Smooth muscle cell (in vitro differentiated cells): ENCODE data around the gene POU3F3. TPM values are rescaled to one million over a fixed set of nuclear protein-coding genes. Genes with fewer than 3 reads are reported as not detected.

Experiments used
- DNase-seq: peaks from one replicate; lab custom pipeline; 2025; ENCODE audit not compliant: unreplicated experiment; lab: John Stamatoyannopoulos, UW
- H2AFZ ChIP-seq: fragments of 200-600 bp; sonication (generic); 2 replicates; pipeline ENCODE4 v1.6.0; 2016; ENCODE audit warnings: antibody characterized with exemption, low read depth, mild to moderate bottlenecking
- H3F3A ChIP-seq: fragments of 200-600 bp; sonication (generic); 2 replicates; pipeline ENCODE4 v1.6.0; 2017; ENCODE audit warnings: antibody characterized with exemption, low read depth
- H3K27ac ChIP-seq: fragments of 200-600 bp; sonication (generic); 2 replicates; pipeline ENCODE4 v1.5.1; 2016; ENCODE audit warnings: low read depth, mild to moderate bottlenecking
- H3K27me3 ChIP-seq: fragments of 200-600 bp; sonication (generic); 2 replicates; pipeline ENCODE4 v1.6.1; 2016; ENCODE audit warnings: low read depth, mild to moderate bottlenecking
- H3K36me3 ChIP-seq: fragments of 200-600 bp; sonication (generic); 2 replicates; pipeline ENCODE4 v1.5.1; 2016; ENCODE audit warnings: low read depth
- H3K4me1 ChIP-seq: fragments of 200-600 bp; sonication (generic); 2 replicates; pipeline ENCODE4 v1.5.1; 2016; ENCODE audit warnings: low read depth
- H3K4me2 ChIP-seq: fragments of 200-600 bp; sonication (generic); 2 replicates; pipeline ENCODE4 v1.6.0; 2016; ENCODE audit warnings: mild to moderate bottlenecking
- H3K4me3 ChIP-seq: fragments of 200-600 bp; sonication (generic); 2 replicates; pipeline ENCODE4 v1.5.1; 2016; ENCODE audit warnings: mild to moderate bottlenecking
- H3K79me2 ChIP-seq: fragments of 200-600 bp; sonication (generic); 2 replicates; pipeline ENCODE4 v1.6.0; 2016; ENCODE audit warnings: low read depth, mild to moderate bottlenecking
- H3K9ac ChIP-seq: fragments of 200-600 bp; sonication (generic); 2 replicates; pipeline ENCODE4 v1.6.0; 2016; ENCODE audit warnings: low read depth
- H3K9me3 ChIP-seq: fragments of 200-600 bp; sonication (generic); replicated peaks from 2 replicates; pipeline ENCODE4 v1.5.1; 2016; ENCODE audit warnings: low read depth
- H4K20me1 ChIP-seq: fragments of 200-600 bp; sonication (generic); 2 replicates; pipeline ENCODE4 v1.6.0; 2016; ENCODE audit warnings: low read depth
- CTCF ChIP-seq: fragments of 200-600 bp; sonication (generic); IDR thresholded peaks from 2 replicates; pipeline ENCODE4 v1.5.1; 2017; ENCODE audit warnings: borderline replicate concordance, mild to moderate bottlenecking, antibody characterized with exemption; ENCODE audit not compliant: insufficient read depth, poor library complexity, severe bottlenecking
- WGBS: methylation state at CpG from one replicate; pipeline ENCODE4 v1.1.7; 2016; ENCODE audit warnings: low lambda C conversion rate; 5-methylcytosine and 5-hydroxymethylcytosine counted together
- polyA plus RNA-seq: library from polyadenylated mRNA; unstranded; fragments of >200 nt; fragmentation: Nextera tagmentation; extraction: Ambion mirVana; gene quantifications from 2 replicates; pipeline ENCODE4 v1.2.1, GENCODE V29; 2016
- small RNA-seq: library from RNA; depleted of rRNA; stranded (forward); fragments of <200 nt; gene quantifications from one replicate; pipeline ENCODE3, GENCODE V24; 2014
- total RNA-seq: library from RNA; depleted of rRNA; stranded (reverse); fragments of >200 nt; gene quantifications from 2 replicates; pipeline ENCODE4 v1.2.3, GENCODE V29; 2014

POU3F3 gene
- total and polyA plus RNA-seq, 2 experiments from 2014 or later, result not detected

DNA sequence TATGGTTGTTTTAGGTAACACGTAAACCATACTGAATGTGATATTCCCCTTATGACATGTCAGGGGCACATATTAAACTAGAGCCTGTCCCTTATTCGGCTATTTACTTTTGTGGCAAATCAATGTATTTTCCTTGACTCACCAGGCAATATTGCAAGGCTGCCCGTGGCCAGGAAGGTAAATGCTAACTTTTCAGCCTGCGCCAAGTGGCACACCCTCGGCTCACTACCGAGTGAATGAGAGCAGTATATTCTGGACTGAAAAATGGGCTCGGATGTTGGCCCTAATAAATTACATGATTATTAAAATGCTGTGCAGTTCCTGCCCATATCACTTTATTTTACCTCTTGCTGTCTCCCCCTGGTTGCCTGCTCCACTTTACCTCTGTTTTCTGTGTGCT lies 46.7 kb downstream of the POU3F3 start:
- WGBS, result 79% methylated on average over 7 of the region's 7 CpGs
- H3K4me2 ChIP-seq, result no peak overlapping the region
- no peaks in the 10 kb centered on the region for H3K36me3 ChIP-seq
- no peak overlapping the region for H3K4me3 ChIP-seq
- no peaks in the 10 kb centered on the region for H3K27me3 ChIP-seq
- TF ChIP-seq CTCF, result no peak
- no peaks in the 10 kb centered on the region for H3K4me1 ChIP-seq
- no peaks in the 10 kb centered on the region for H3K79me2 ChIP-seq
- H3K9me3 ChIP-seq, result no peaks in the 10 kb centered on the region
- no peak overlapping the region for H3K27ac ChIP-seq
- H2AFZ ChIP-seq, result no peak overlapping the region
- no peaks in the 10 kb centered on the region for H3F3A ChIP-seq
- no peaks in the 10 kb centered on the region for H4K20me1 ChIP-seq
- H3K9ac ChIP-seq, result no peak overlapping the region
- no peak for DNase-seq

GRCh38 chr2:104901037-104901881 lies 47.3 kb downstream of the POU3F3 start:
- H3K27me3 ChIP-seq, result no peaks in the 10 kb centered on the region
- H3K9ac ChIP-seq, result no peak overlapping the region
- no peaks in the 10 kb centered on the region for H3K9me3 ChIP-seq
- H3K4me3 ChIP-seq, result no peak overlapping the region
- no peaks in the 10 kb centered on the region for H3K36me3 ChIP-seq
- H3K4me1 ChIP-seq, result no peaks in the 10 kb centered on the region
- 87% methylated on average over 14 of the region's 14 CpGs for WGBS
- no peak overlapping the region for H3K27ac ChIP-seq
- H2AFZ ChIP-seq, result no peak overlapping the region
- no peak overlapping the region for H3K4me2 ChIP-seq
- TF ChIP-seq CTCF, result no peak
- H4K20me1 ChIP-seq, result no peaks in the 10 kb centered on the region
- H3F3A ChIP-seq, result no peaks in the 10 kb centered on the region
- no peaks in the 10 kb centered on the region for H3K79me2 ChIP-seq
- DNase-seq, result no peak

DNA sequence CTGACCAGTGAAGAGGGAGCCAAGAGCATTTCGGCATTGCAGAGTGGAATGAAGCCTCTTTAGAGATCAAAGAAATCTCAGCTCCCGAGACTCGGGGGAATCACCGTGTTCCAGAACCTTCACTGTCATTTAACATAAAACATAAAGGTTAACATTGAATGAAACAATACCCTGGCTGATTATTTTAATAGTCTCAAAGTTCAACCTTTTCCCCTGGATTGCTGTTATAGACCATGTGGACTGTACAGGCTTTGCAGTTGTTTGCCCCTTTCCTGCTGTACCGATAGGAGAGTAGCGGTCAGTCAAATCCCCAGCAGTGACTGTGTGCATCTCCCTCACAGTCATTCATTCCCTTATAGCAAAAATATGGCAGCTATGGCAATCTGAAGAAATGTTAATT lies 48.4 kb downstream of the POU3F3 start:
- TF ChIP-seq CTCF, result no peak
- DNase-seq, result no peak
- H3K27me3 ChIP-seq, result no peaks in the 10 kb centered on the region
- no peak overlapping the region for H3K27ac ChIP-seq
- H2AFZ ChIP-seq, result no peak overlapping the region
- H3K4me2 ChIP-seq, result no peak overlapping the region
- H3K4me3 ChIP-seq, result no peak overlapping the region
- H3F3A ChIP-seq, result no peaks in the 10 kb centered on the region
- H3K36me3 ChIP-seq, result no peaks in the 10 kb centered on the region
- 90% methylated on average over 6 of the region's 6 CpGs for WGBS
- no peaks in the 10 kb centered on the region for H3K9me3 ChIP-seq
- no peaks in the 10 kb centered on the region for H4K20me1 ChIP-seq
- no peak overlapping the region for H3K9ac ChIP-seq
- H3K4me1 ChIP-seq, result no peaks in the 10 kb centered on the region
- no peaks in the 10 kb centered on the region for H3K79me2 ChIP-seq

Small RNA genes lying within 50 kb of the gene (small RNA-seq; reads per million reads assigned to genes)
- gene AC018730.1, result not detected

Other genes starting within 250 kb of the POU3F3 start
- gene MRPS9, start 184.0 kb downstream of the POU3F3 start, total RNA-seq, result 26.2 and 31.4 TPM in 2 replicates
- 25.1 and 33.8 TPM in 2 replicates for gene MRPS9, start 184.0 kb downstream of the POU3F3 start, polyA plus RNA-seq